ENCODE data around the gene IBTK. TPM values are rescaled to one million over a fixed set of nuclear protein-coding genes. Genes with fewer than 3 reads are reported as not detected.
"Not testable (repeated sequence)": the region's sequence is repeated elsewhere in the genome, so short reads cannot be mapped to it uniquely, and the experiment has no call there.

IBTK gene
- total RNA-seq, 2 donors from 2014 or later, result 19.0 to 26.5 TPM

DNA sequence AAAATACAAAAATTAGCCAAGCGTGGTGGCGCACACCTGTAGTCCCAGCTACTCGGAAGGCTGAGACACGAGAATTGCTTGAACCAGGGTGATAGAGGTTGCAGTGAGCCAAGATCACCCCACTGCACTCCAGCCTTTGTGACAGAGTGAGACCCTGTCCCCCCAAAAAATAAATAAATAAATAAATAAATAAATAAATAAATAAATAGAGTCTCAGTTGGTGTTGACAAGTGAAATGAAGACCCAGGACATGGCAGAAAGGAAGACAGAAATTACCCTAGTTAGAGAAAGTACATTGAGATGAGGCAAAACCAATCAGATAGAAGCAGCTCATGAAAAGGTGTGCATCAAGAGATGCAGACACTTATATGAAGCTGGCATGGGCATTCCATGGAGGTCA lies 105.0 kb downstream of the IBTK start:
- Histone ChIP-seq H3K27me3 (replicated peaks; ENCODE audit: insufficient read depth) (no peaks in the 10 kb centered on the region), H3K36me3 (no peaks in the 10 kb centered on the region), H3K4me3 (no peak overlapping the region), H3K4me1 (replicated peaks) (no peaks in the 10 kb centered on the region), H3K9me3 (no peaks in the 10 kb centered on the region), H3K27ac (no peak overlapping the region)
- TF ChIP-seq POLR2AphosphoS5 (IDR thresholded peaks at IDR 0.05) (no peak), POLR2A (IDR thresholded peaks at IDR 0.05) (no peak)
- TF ChIP-seq, protein P1, sequence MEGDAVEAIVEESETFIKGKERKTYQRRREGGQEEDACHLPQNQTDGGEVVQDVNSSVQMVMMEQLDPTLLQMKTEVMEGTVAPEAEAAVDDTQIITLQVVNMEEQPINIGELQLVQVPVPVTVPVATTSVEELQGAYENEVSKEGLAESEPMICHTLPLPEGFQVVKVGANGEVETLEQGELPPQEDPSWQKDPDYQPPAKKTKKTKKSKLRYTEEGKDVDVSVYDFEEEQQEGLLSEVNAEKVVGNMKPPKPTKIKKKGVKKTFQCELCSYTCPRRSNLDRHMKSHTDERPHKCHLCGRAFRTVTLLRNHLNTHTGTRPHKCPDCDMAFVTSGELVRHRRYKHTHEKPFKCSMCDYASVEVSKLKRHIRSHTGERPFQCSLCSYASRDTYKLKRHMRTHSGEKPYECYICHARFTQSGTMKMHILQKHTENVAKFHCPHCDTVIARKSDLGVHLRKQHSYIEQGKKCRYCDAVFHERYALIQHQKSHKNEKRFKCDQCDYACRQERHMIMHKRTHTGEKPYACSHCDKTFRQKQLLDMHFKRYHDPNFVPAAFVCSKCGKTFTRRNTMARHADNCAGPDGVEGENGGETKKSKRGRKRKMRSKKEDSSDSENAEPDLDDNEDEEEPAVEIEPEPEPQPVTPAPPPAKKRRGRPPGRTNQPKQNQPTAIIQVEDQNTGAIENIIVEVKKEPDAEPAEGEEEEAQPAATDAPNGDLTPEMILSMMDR (IDR thresholded peaks at IDR 0.05), result no peak
- intact Hi-C loops (cut with DNase I), result no loop called here
- no peak for DNase-seq (ENCODE audit: low spot score)
- WGBS, result 83% methylated on average over 4 of the region's 4 CpGs

DNA sequence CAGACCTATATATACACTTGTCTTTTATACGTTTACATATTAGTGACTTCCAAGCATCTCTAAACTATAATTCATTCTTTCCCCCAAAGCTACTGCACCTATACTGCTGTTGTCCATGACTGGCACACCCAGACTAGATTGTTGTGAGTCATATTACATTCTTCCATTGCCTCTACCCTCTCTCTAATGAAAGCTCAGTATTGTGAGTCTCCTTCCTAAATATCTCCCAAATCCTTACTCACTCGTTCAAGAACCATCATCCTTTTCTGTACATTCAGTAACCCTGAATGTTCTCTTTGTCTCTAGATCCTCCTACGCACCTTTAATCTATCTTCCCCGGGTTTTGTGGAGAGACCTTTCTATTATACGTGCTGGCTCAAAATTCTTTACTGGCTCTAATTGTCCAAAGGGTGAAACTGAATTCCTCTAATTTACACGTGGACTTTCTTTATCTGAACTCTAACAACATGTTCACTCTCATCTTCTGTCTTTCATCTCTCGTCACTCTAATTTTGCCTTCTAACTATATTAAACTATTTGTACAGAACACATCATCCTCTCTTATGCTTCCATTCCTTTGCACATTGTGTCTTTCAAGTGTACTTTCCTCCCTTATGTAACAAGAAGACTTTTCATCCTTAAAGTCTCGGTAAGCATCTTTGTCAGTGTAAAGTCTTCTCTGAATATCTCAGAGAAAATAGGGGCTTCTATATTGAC lies 109.3 kb downstream of the IBTK start:
- no peaks in the 10 kb centered on the region for H3K4me1 ChIP-seq (replicated peaks)
- intact Hi-C loops (cut with DNase I), result no loop called here
- H3K36me3 ChIP-seq, result no peaks in the 10 kb centered on the region
- no peak overlapping the region for H3K27ac ChIP-seq
- no peaks in the 10 kb centered on the region for H3K27me3 ChIP-seq (replicated peaks; ENCODE audit: insufficient read depth)
- DNase-seq (ENCODE audit: low spot score), result no peak
- WGBS, result 75% methylated on average over 8 of the region's 8 CpGs
- H3K4me3 ChIP-seq, result no peak overlapping the region
- no peaks in the 10 kb centered on the region for H3K9me3 ChIP-seq
- TF ChIP-seq, protein P1 (IDR thresholded peaks at IDR 0.05), result no peak
- TF ChIP-seq POLR2AphosphoS5 (IDR thresholded peaks at IDR 0.05) (no peak), POLR2A (IDR thresholded peaks at IDR 0.05) (no peak)

DNA sequence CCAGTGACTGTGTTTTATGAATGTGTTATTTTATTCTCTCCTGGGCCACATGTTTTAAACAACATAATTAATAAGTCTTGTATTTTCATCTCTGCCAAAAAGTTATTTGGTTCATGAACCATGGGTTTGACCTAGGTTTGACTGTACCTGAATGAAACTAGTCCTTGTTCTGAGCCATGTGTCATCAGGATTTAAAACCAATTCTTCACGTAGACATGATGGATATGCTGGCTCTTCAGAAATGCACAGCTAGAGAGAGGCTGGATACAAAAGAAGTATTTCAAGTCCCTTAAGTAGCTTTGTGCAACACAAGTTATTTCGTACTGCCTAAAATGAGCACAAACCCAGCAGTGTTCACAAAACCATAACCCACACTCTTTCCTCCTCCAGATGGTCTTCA lies 116.1 kb downstream of the IBTK start:
- no peaks in the 10 kb centered on the region for H3K36me3 ChIP-seq
- no peaks in the 10 kb centered on the region for H3K9me3 ChIP-seq
- no peak for DNase-seq (ENCODE audit: low spot score)
- 73% methylated on average over 2 of the region's 2 CpGs for WGBS
- TF ChIP-seq POLR2AphosphoS5 (IDR thresholded peaks at IDR 0.05) (no peak), POLR2A (IDR thresholded peaks at IDR 0.05) (no peak)
- TF ChIP-seq, protein P1 (IDR thresholded peaks at IDR 0.05), result no peak
- no peak overlapping the region for H3K27ac ChIP-seq
- no peak overlapping the region for H3K4me3 ChIP-seq
- no peaks in the 10 kb centered on the region for H3K27me3 ChIP-seq (replicated peaks; ENCODE audit: insufficient read depth)
- no peaks in the 10 kb centered on the region for H3K4me1 ChIP-seq (replicated peaks)
- intact Hi-C loops (cut with DNase I), result no loop called here

DNA sequence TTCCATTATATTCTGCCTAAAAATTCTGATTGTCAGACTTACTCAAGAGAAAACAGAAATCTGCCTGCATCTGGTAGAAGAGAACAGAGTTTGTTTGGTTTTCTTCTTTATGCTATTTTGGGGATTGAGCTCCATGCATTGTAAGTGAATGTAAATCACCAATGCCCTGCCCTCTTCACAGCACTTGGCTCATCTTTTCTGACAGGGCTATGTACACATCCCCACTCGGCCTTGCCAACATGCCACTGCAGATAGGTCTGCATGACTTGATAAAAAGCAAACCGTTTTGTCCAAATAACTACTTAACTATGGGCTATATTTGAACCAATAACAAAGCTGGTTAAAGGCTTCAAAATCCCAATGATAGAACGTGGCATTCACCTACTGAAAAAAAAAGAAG lies 117.7 kb downstream of the IBTK start:
- H3K9me3 ChIP-seq, result no peaks in the 10 kb centered on the region
- no peaks in the 10 kb centered on the region for H3K36me3 ChIP-seq
- no peaks in the 10 kb centered on the region for H3K27me3 ChIP-seq (replicated peaks; ENCODE audit: insufficient read depth)
- intact Hi-C loops (cut with DNase I), result no loop called here
- no peak for DNase-seq (ENCODE audit: low spot score)
- WGBS, result 31% methylated on average over 3 of the region's 3 CpGs
- TF ChIP-seq POLR2A (IDR thresholded peaks at IDR 0.05) (no peak), POLR2AphosphoS5 (IDR thresholded peaks at IDR 0.05) (no peak)
- TF ChIP-seq, protein P1 (IDR thresholded peaks at IDR 0.05), result no peak
- no peak overlapping the region for H3K4me3 ChIP-seq
- H3K4me1 ChIP-seq (replicated peaks), result no peaks in the 10 kb centered on the region
- H3K27ac ChIP-seq, result no peak overlapping the region

DNA sequence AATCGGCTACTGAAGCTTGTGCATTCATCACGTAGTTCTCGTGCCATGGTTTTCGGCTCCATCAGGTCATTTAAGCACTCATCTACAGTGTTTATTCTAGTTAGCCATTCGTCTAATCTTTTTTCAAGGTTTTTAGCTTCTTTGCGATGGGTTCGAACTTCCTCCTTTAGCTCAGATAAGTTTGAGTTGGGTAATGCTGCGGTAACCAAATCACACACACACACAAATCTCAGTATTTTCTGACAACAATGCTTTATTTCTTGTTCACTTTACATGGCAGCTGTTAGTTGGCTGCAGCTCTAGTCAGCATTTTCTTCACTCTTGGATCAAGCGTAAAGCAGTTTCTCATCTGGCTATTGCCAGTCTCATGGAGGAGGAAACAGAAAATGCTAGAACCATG lies 118.6 kb downstream of the IBTK start:
- H3K9me3 ChIP-seq; H3K27ac ChIP-seq; H3K36me3 ChIP-seq; intact Hi-C loops (cut with DNase I); H3K4me1 ChIP-seq (replicated peaks); DNase-seq (ENCODE audit: low spot score); H3K4me3 ChIP-seq; H3K27me3 ChIP-seq (replicated peaks; ENCODE audit: insufficient read depth): not testable (repeated sequence)
- 89% methylated on average over 9 of the region's 9 CpGs for WGBS

Measured in prostate gland (tissue), 2 donors.